K562 (cell line): ENCODE measurements around the gene HOXB4. TPM values are rescaled to one million over a fixed set of nuclear protein-coding genes. Genes with fewer than 3 reads are reported as not detected.

Experiments used
- ATAC-seq: fragments of 200-7000 bp; cut with Tn5 transposase; 3 replicates; pipeline ENCODE4 v1.9.1; 2020; ENCODE audit warnings: moderate library complexity
- BruUV-seq: library from RNA; stranded (reverse); fragments of 400-500 nt; replicated peaks from 2 replicates; lab custom pipeline; 2021; lab: Mats Ljungman, UMichigan
- CTCF ChIA-PET: fragments of 300-600 bp; formaldehyde crosslinking; extraction: SDS; loops from one replicate; lab custom pipeline; 2021; ENCODE audit warnings: low intra/inter-chr PET ratio; lab: Yijun Ruan, JAX
- POLR2A ChIA-PET: fragments of 300-600, 350-650 bp; sonication (Branson Sonifier 250); formaldehyde crosslinking; extraction: SDS; loops from one replicate; lab custom pipeline; 2021; ENCODE audit warnings: antibody characterized with exemption, inconsistent platforms; lab: Yijun Ruan, JAX
- DNase-seq, 4 experiments: peaks; one replicate each; pipeline versions ENCODE4 v3.0.0 to v3.0.0-alpha.2; 2011 to 2018; ENCODE audit warnings: low spot score in 3 of 4, mixed read lengths in 3 of 4; ENCODE audit errors: extremely low read depth in 1 of 4
- FAIRE-seq: peaks from 2 replicates; lab custom pipeline; 2011; peaks lifted over from hg19 to GRCh38; lab: Jason Lieb, UNC
- H2AFZ ChIP-seq: 2 replicates; pipeline ENCODE4 v1.6.0; 2011; ENCODE audit warnings: low read depth, low read length, control low read depth, inconsistent platforms
- H3K27ac ChIP-seq: fragments of 200-600 bp; 3 replicates; pipeline ENCODE4 v1.8.0; 2011; ENCODE audit warnings: low read depth, mild to moderate bottlenecking, control low read depth, inconsistent platforms, low read length, moderate library complexity, mixed read lengths; ENCODE audit errors: extremely low read depth
- H3K27me3 ChIP-seq, 2 experiments: fragments of 300-600 bp in 1 of 2; 2 replicates in 1 of 2; 3 replicates in 1 of 2; pipeline versions ENCODE4 v1.6.0 to v1.8.0; 2011; ENCODE audit warnings: inconsistent platforms in 2 of 2, low read length in 2 of 2, mild to moderate bottlenecking in 1 of 2, mixed read lengths in 1 of 2, moderate library complexity in 1 of 2; ENCODE audit not compliant: control insufficient read depth in 2 of 2, insufficient read depth in 2 of 2
- H3K36me3 ChIP-seq: fragments of 300-600 bp; 3 replicates; pipeline ENCODE4 v1.8.0; 2011; ENCODE audit warnings: mild to moderate bottlenecking, low read length, inconsistent platforms; ENCODE audit not compliant: control insufficient read depth, insufficient read depth
- H3K4me1 ChIP-seq, 2 experiments: fragments of 200-600 bp in 1 of 2; replicated peaks in 1 of 2; 2 replicates in 1 of 2; 3 replicates in 1 of 2; pipeline versions ENCODE4 v1.5.1 to v1.8.0; 2011; ENCODE audit warnings: inconsistent platforms in 2 of 2, low read length in 2 of 2, mild to moderate bottlenecking in 1 of 2, mixed read lengths in 1 of 2, moderate library complexity in 1 of 2; ENCODE audit not compliant: control insufficient read depth in 2 of 2, insufficient read depth in 2 of 2
- H3K4me2 ChIP-seq: 2 replicates; pipeline ENCODE4 v1.6.1; 2011; ENCODE audit warnings: low read length, control low read depth, inconsistent platforms, mixed read lengths; ENCODE audit not compliant: insufficient read depth
- H3K4me3 ChIP-seq: fragments of 200-600 bp; sonication (generic), shearing (Covaris generic); 2 replicates; pipeline ENCODE4 v1.5.1; 2016; ENCODE audit warnings: control low read depth, inconsistent platforms
- H3K79me2 ChIP-seq: fragments of 200-600 bp; 3 replicates; pipeline ENCODE4 v1.8.0; 2011; ENCODE audit warnings: low read length, inconsistent platforms; ENCODE audit not compliant: control insufficient read depth, insufficient read depth
- H3K9ac ChIP-seq, 2 experiments: 2 replicates each; pipeline versions ENCODE4 v1.6.0 to v1.6.1; 2011; ENCODE audit warnings: low read depth in 2 of 2, low read length in 2 of 2, control low read depth in 1 of 2, inconsistent platforms in 1 of 2, mild to moderate bottlenecking in 1 of 2, mixed read lengths in 1 of 2; ENCODE audit not compliant: insufficient read depth in 1 of 2
- H3K9me1 ChIP-seq: one replicate; pipeline ENCODE4 v1.6.0; 2011; ENCODE audit warnings: inconsistent platforms, mild to moderate bottlenecking, low read length, moderate library complexity; ENCODE audit not compliant: control insufficient read depth, insufficient read depth
- H3K9me3 ChIP-seq: replicated peaks from 2 replicates; pipeline ENCODE4 v1.5.1; 2011; ENCODE audit warnings: low read depth, low read length, inconsistent platforms; ENCODE audit not compliant: control insufficient read depth, insufficient read depth
- H4K20me1 ChIP-seq: replicated peaks from 2 replicates; pipeline ENCODE4 v1.6.1; 2011; ENCODE audit warnings: low read length, inconsistent platforms, mixed read lengths; ENCODE audit not compliant: control insufficient read depth, insufficient read depth
- ESRRB ChIP-seq: fragments of 250-450 bp; sonication (Bioruptor Pico); IDR thresholded peaks from 2 replicates; pipeline ENCODE4 v1.5.0; 2020; ENCODE audit warnings: mild to moderate bottlenecking, moderate library complexity, borderline replicate concordance
- NFE2 ChIP-seq: IDR thresholded peaks from 2 replicates; pipeline ENCODE4 v1.6.1; 2014; ENCODE audit warnings: antibody characterized with exemption, low read depth
- NR0B1 ChIP-seq: fragments of 450-650 bp; IDR thresholded peaks from one replicate; pipeline ENCODE4 v1.6.1; 2018; ENCODE audit warnings: mild to moderate bottlenecking, moderate library complexity; ENCODE audit not compliant: partially characterized antibody
- POLR2G ChIP-seq: fragments of 200-400 bp; formaldehyde crosslinking; IDR thresholded peaks from 2 replicates; pipeline ENCODE4 v1.6.1; 2017; ENCODE audit warnings: low read depth, mild to moderate bottlenecking, antibody characterized with exemption, low read length, moderate library complexity
- SAP30 ChIP-seq: fragments of 200-600 bp; sonication (generic); IDR thresholded peaks from 2 replicates; pipeline ENCODE4 v1.6.1; 2012; ENCODE audit warnings: borderline replicate concordance, low read depth, mild to moderate bottlenecking, moderate library complexity, low read length, control low read depth, inconsistent platforms; ENCODE audit not compliant: insufficient read depth, poor library complexity, severe bottlenecking
- SMARCB1 ChIP-seq: IDR thresholded peaks from 2 replicates; pipeline ENCODE4 v1.6.1; 2011; ENCODE audit warnings: improper control_type of control experiment, low read depth; ENCODE audit not compliant: insufficient read length
- SOX6 ChIP-seq: fragments of 450-650 bp; IDR thresholded peaks from 2 replicates; pipeline ENCODE4 v1.6.1; 2014; ENCODE audit warnings: mild to moderate bottlenecking
- THAP12 ChIP-seq: fragments of 250-450 bp; sonication (Bioruptor Pico); IDR thresholded peaks from 2 replicates; pipeline ENCODE4 v1.9.0; 2021; ENCODE audit warnings: mild to moderate bottlenecking, inconsistent platforms
- XRCC3 ChIP-seq: fragments of 450-650 bp; IDR thresholded peaks from 2 replicates; pipeline ENCODE4 v1.6.1; 2017; ENCODE audit warnings: mild to moderate bottlenecking, moderate library complexity
- ZBTB33 ChIP-seq: sonication (generic); formaldehyde crosslinking; IDR thresholded peaks from 2 replicates; pipeline ENCODE4 v1.8.1; 2023; ENCODE audit warnings: mild to moderate bottlenecking, missing genetic modification reagents
- ZBTB9 ChIP-seq: fragments of 450-650 bp; formaldehyde crosslinking; IDR thresholded peaks from 2 replicates; pipeline ENCODE4 v1.4.0; 2020; ENCODE audit warnings: mild to moderate bottlenecking, moderate library complexity
- WGBS: fragments of 100-300 bp; shearing (Covaris generic); methylation state at CpG from one replicate; pipeline ENCODE4 v1.1.6; 2016; ENCODE audit warnings: low coverage, mixed read lengths; ENCODE audit not compliant: insufficient coverage; ENCODE audit errors: missing lambda C conversion rate; 5-methylcytosine and 5-hydroxymethylcytosine counted together
- in situ Hi-C: fragments of 300-500 bp; cut with MboI; formaldehyde crosslinking; loops from 4 replicates; pipeline ENCODE4 v1.15.0; 2018; ENCODE audit warnings: inconsistent platforms, mixed read lengths
- intact Hi-C: fragments of 100-400 bp; cut with micrococcal nuclease; formaldehyde crosslinking; loops from 2 replicates; pipeline ENCODE4 v1.14.2; 2022
- polyA plus RNA-seq, 8 experiments: library from polyadenylated mRNA; depleted of rRNA in 4 of 8; stranded (reverse) in 5 of 8; unstranded in 3 of 8; fragments of >200 nt; fragmentation: Nextera tagmentation in 2 of 8; fragmentation: Illumina TruSeq in 1 of 8; extraction: Ambion mirVana in 2 of 8; extraction: Trizol in 1 of 8; gene quantifications; 2 replicates each; pipeline versions ENCODE4 v1.2.1 to v1.2.3, GENCODE V29; 2011 to 2014; ENCODE audit warnings: inconsistent platforms in 1 of 8, missing spikeins in 1 of 8
- total RNA-seq, 7 experiments: library from RNA; depleted of rRNA in 6 of 7; stranded (reverse); fragments of >200 nt in 6 of 7; fragmentation: Illumina TruSeq in 2 of 7; extraction: Trizol in 2 of 7; gene quantifications; 2 replicates each; pipeline versions ENCODE4 v1.2.1 to v1.2.3, GENCODE V29; 2011 to 2021; ENCODE audit warnings: low replicate concordance in 1 of 7

The HOXB4 gene
- total and polyA plus RNA-seq, 9 of the 15 experiments (the other 6 are each of a cell fraction or from before 2014, with no cell fraction given) = 1.6 to 34.9 (median 14.9) TPM

GRCh38 chr17:48619826-48620449 is 41.8 kb upstream of the HOXB4 start:
- H3K4me2 ChIP-seq = peak overlapping the region; percentile 76
- H3K27ac ChIP-seq = peak overlapping the region; percentile 72; the same call in 2 of the 3 replicates
- 0 out of 2 replicates have a peak overlapping the region, but pooled peaks have one; percentile 39 for H3K4me3 ChIP-seq
- intact Hi-C loops (no loop called here), in situ Hi-C loops (loop anchor here (10.0 kb wide), 1 partner anchor 585 kb away; the partner anchor contains the start of gene COPZ2)
- H3K36me3 ChIP-seq = peaks cover 50% of the 10 kb centered on the region
- ChIA-PET POLR2A (interaction anchor here (0.5 to 1.3 kb wide), 4 partner anchors 17 to 208 kb away, joined by 3 read pairs; no protein-coding TSS in a partner anchor), CTCF (interaction anchor here (0.5 to 2.2 kb wide), 4 partner anchors 313 to 593 kb away, joined by 3 to 10 read pairs (median 6); no protein-coding TSS in a partner anchor)
- no peak for DNase-seq
- 70% methylated on average over 20 of the region's 32 CpGs for WGBS
- H3K4me1 ChIP-seq = peaks cover 48 to 50% of the 10 kb centered on the region in 2 experiments; a peak in 4 of 5 replicates
- peaks cover 78% of the 10 kb centered on the region for H3K79me2 ChIP-seq
- no peaks in the 10 kb centered on the region for H3K9me3 ChIP-seq
- no peak for FAIRE-seq
- H3K9me1 ChIP-seq = no peaks in the 10 kb centered on the region
- H3K27me3 ChIP-seq = no peaks in the 10 kb centered on the region
- H2AFZ ChIP-seq = no peak overlapping the region
- BruUV-seq = no TSS peak
- peak overlapping the region; percentile 28 to 84; a peak in 3 of 4 replicates for H3K9ac ChIP-seq
- peak; percentile 35 for ATAC-seq
- H4K20me1 ChIP-seq = peaks cover 50% of the 10 kb centered on the region
- peak; percentile 80 for TF ChIP-seq ZBTB33 (CRISPR knock-in tag)
- no peak for TF ChIP-seq NFE2
- TF ChIP-seq XRCC3 = no peak
- no peak for TF ChIP-seq SOX6
- peak; percentile 87 for TF ChIP-seq POLR2G
- no peak for TF ChIP-seq NR0B1
- no peak for TF ChIP-seq SAP30
- 0 out of 2 replicates have a peak, but pooled peaks have one; percentile 13 for TF ChIP-seq THAP12 (CRISPR knock-in tag)
- TF ChIP-seq SMARCB1 = no peak
- TF ChIP-seq ESRRB = 0 out of 2 replicates have a peak, but pooled peaks have one; percentile 9
- 0 out of 2 replicates have a peak, but pooled peaks have one; percentile 9 for TF ChIP-seq ZBTB9
